Stromal cell of bone marrow (primary cell): ENCODE results near the gene ZNF512B.

Source experiments
- DNase-seq: peaks from one replicate; pipeline ENCODE4 v3.0.0-alpha.2; 2012; ENCODE audit warnings: low read depth

ZNF512B gene

GRCh38 chr20:63947638-63948456 is 21.9 kb downstream of the ZNF512B start:
- no peak for DNase-seq

- no peak for DNase-seq
These were observed 22.6 kb downstream of the ZNF512B start for GRCh38 chr20:63946986-63947637.

- DNase-seq: no peak
These were observed 23.5 kb downstream of the ZNF512B start for GRCh38 chr20:63945921-63946920.

- no peak for DNase-seq
These were observed 24.6 kb downstream of the ZNF512B start for GRCh38 chr20:63945031-63945658.

GRCh38 chr20:63944078-63944941 is 25.4 kb downstream of the ZNF512B start:
- DNase-seq: no peak

GRCh38 chr20:63943808-63944077 is 26.0 kb downstream of the ZNF512B start:
- DNase-seq: no peak

GRCh38 chr20:63942969-63943807 is 26.5 kb downstream of the ZNF512B start:
- DNase-seq: no peak

GRCh38 chr20:63942250-63942951 is 27.3 kb downstream of the ZNF512B start:
- no peak for DNase-seq

GRCh38 chr20:63941282-63942081 is 28.2 kb downstream of the ZNF512B start:
- DNase-seq: no peak

- DNase-seq: no peak
These were observed 29.1 kb downstream of the ZNF512B start for GRCh38 chr20:63940472-63941266.

- no peak for DNase-seq
These were observed 29.7 kb downstream of the ZNF512B start for GRCh38 chr20:63940071-63940471.

GRCh38 chr20:63939061-63939935 is 30.4 kb downstream of the ZNF512B start:
- DNase-seq: no peak

GRCh38 chr20:63937596-63937995 is 32.1 kb downstream of the ZNF512B start:
- no peak for DNase-seq

GRCh38 chr20:63935447-63935846 is 34.3 kb downstream of the ZNF512B start:
- DNase-seq: no peak

- DNase-seq: no peak
These were observed 35.3 kb downstream of the ZNF512B start for GRCh38 chr20:63934271-63935068.

- DNase-seq: no peak
These were observed 36.1 kb downstream of the ZNF512B start for GRCh38 chr20:63933646-63934045.
